GM12801 (cell line): ENCODE data around the gene ROBO2.

ENCODE experiments used
- CTCF ChIP-seq: IDR thresholded peaks from one replicate; pipeline ENCODE4 v1.5.1; 2011; ENCODE audit warnings: control low read depth; ENCODE audit not compliant: insufficient read length; ENCODE audit errors: extremely low read depth

ROBO2 gene

GRCh38 chr3:77091809-77092208, 51.9 kb downstream of the ROBO2 start:
- TF ChIP-seq CTCF = no peak

GRCh38 chr3:77093101-77093500, 53.2 kb downstream of the ROBO2 start:
- TF ChIP-seq CTCF = no peak

GRCh38 chr3:77096145-77096544, 56.2 kb downstream of the ROBO2 start:
- no peak for TF ChIP-seq CTCF

- no peak for TF ChIP-seq CTCF
These were observed 57.3 kb downstream of the ROBO2 start for GRCh38 chr3:77096966-77097890.

GRCh38 chr3:77102951-77103769, 63.3 kb downstream of the ROBO2 start:
- TF ChIP-seq CTCF = no peak

- no peak for TF ChIP-seq CTCF
These were observed 82.8 kb downstream of the ROBO2 start for GRCh38 chr3:77122652-77123051.

GRCh38 chr3:77125966-77126365, 86.1 kb downstream of the ROBO2 start:
- TF ChIP-seq CTCF = no peak
